HUES6 (cell line): ENCODE measurements around the gene PTPN13.
"Not testable (repeated sequence)": the region's sequence is repeated elsewhere in the genome, so short reads cannot be mapped to it uniquely, and the experiment has no call there.

Source experiments
- H3K27ac ChIP-seq: 2 replicates; pipeline ENCODE4 v1.7.0; 2013; ENCODE audit warnings: low read depth, mild to moderate bottlenecking, low read length, inconsistent platforms
- H3K27me3 ChIP-seq: 2 replicates; pipeline ENCODE4 v1.6.1; 2013; ENCODE audit warnings: low read length; ENCODE audit not compliant: control insufficient read depth, insufficient read depth
- H3K36me3 ChIP-seq: 2 replicates; pipeline ENCODE4 v1.6.1; 2013; ENCODE audit warnings: low read length; ENCODE audit not compliant: control insufficient read depth, insufficient read depth
- H3K4me1 ChIP-seq: 2 replicates; pipeline ENCODE4 v1.6.1; 2013; ENCODE audit warnings: low read length; ENCODE audit not compliant: control insufficient read depth, insufficient read depth
- H3K4me3 ChIP-seq: 2 replicates; pipeline ENCODE4 v1.5.1; 2013; ENCODE audit warnings: low read depth, low read length
- H3K9ac ChIP-seq: one replicate; pipeline ENCODE4 v1.6.1; 2013; ENCODE audit warnings: mild to moderate bottlenecking, low read length
- H3K9me3 ChIP-seq: 2 replicates; pipeline ENCODE4 v1.6.1; 2013; ENCODE audit warnings: low read depth, low read length; ENCODE audit not compliant: control insufficient read depth, insufficient read depth

PTPN13 gene

GRCh38 chr4:86644892-86645291, 50.8 kb downstream of the PTPN13 start:
- Histone ChIP-seq H3K9me3 (peaks cover 6% of the 10 kb centered on the region; the same call in 1 of the 2 replicates), H3K27me3 (no peaks in the 10 kb centered on the region), H3K4me3 (no peak overlapping the region), H3K9ac (no peak overlapping the region), H3K27ac (no peak overlapping the region), H3K36me3 (no peaks in the 10 kb centered on the region), H3K4me1 (no peaks in the 10 kb centered on the region)

- Histone ChIP-seq H3K4me3 (no peak overlapping the region), H3K9me3 (peaks cover 32% of the 10 kb centered on the region), H3K9ac (no peak overlapping the region), H3K36me3 (peaks cover 1% of the 10 kb centered on the region; the same call in 1 of the 2 replicates), H3K27me3 (no peaks in the 10 kb centered on the region), H3K27ac (no peak overlapping the region), H3K4me1 (no peaks in the 10 kb centered on the region)
Measured at GRCh38 chr4:86652332-86652932, 58.3 kb downstream of the PTPN13 start.

- Histone ChIP-seq H3K4me3 (no peak overlapping the region), H3K36me3 (peaks cover 5% of the 10 kb centered on the region; the same call in 1 of the 2 replicates), H3K9ac (no peak overlapping the region), H3K4me1 (no peaks in the 10 kb centered on the region), H3K27me3 (no peaks in the 10 kb centered on the region), H3K27ac (no peak overlapping the region), H3K9me3 (peaks cover 37% of the 10 kb centered on the region)
Measured at GRCh38 chr4:86653237-86653865, 59.2 kb downstream of the PTPN13 start.

GRCh38 chr4:86656781-86657180, 62.7 kb downstream of the PTPN13 start:
- not testable (repeated sequence) for H3K27ac ChIP-seq, H3K4me3 ChIP-seq, H3K4me1 ChIP-seq, H3K9ac ChIP-seq, H3K27me3 ChIP-seq, H3K36me3 ChIP-seq
- H3K9me3 ChIP-seq, result peaks cover 21% of the 10 kb centered on the region

- H3K9ac ChIP-seq, result no peak overlapping the region
- H3K27ac ChIP-seq, result no peak overlapping the region
- H3K4me3 ChIP-seq, result no peak overlapping the region
- H3K27me3 ChIP-seq, result no peaks in the 10 kb centered on the region
- H3K4me1 ChIP-seq, result no peaks in the 10 kb centered on the region
- H3K36me3 ChIP-seq, result peaks cover 5% of the 10 kb centered on the region; the same call in 1 of the 2 replicates
- peaks cover 17% of the 10 kb centered on the region for H3K9me3 ChIP-seq
Measured at GRCh38 chr4:86657382-86657781, 63.3 kb downstream of the PTPN13 start.

GRCh38 chr4:86657910-86658309, 63.8 kb downstream of the PTPN13 start:
- Histone ChIP-seq H3K4me1 (no peaks in the 10 kb centered on the region), H3K9ac (no peak overlapping the region), H3K9me3 (peaks cover 13% of the 10 kb centered on the region), H3K27ac (no peak overlapping the region), H3K4me3 (no peak overlapping the region), H3K27me3 (no peaks in the 10 kb centered on the region), H3K36me3 (peaks cover 5% of the 10 kb centered on the region; the same call in 1 of the 2 replicates)

- Histone ChIP-seq H3K27ac (no peak overlapping the region), H3K9me3 (peaks cover 10% of the 10 kb centered on the region), H3K4me1 (no peaks in the 10 kb centered on the region; the same call in 1 of the 2 replicates), H3K9ac (no peak overlapping the region), H3K36me3 (peaks cover 5% of the 10 kb centered on the region; the same call in 1 of the 2 replicates), H3K27me3 (no peaks in the 10 kb centered on the region), H3K4me3 (no peak overlapping the region)
Measured at GRCh38 chr4:86660401-86660800, 66.3 kb downstream of the PTPN13 start.

- H3K27me3 ChIP-seq, result no peaks in the 10 kb centered on the region
- H3K4me1 ChIP-seq, result no peaks in the 10 kb centered on the region; the same call in 1 of the 2 replicates
- H3K4me3 ChIP-seq, result no peak overlapping the region
- no peak overlapping the region for H3K27ac ChIP-seq
- peaks cover 5% of the 10 kb centered on the region; the same call in 1 of the 2 replicates for H3K36me3 ChIP-seq
- H3K9me3 ChIP-seq, result peaks cover 10% of the 10 kb centered on the region
- no peak overlapping the region for H3K9ac ChIP-seq
Measured at GRCh38 chr4:86661006-86661405, 66.9 kb downstream of the PTPN13 start.

- H3K27me3 ChIP-seq, result no peaks in the 10 kb centered on the region
- H3K4me1 ChIP-seq, result no peaks in the 10 kb centered on the region; the same call in 1 of the 2 replicates
- H3K36me3 ChIP-seq, result peaks cover 5% of the 10 kb centered on the region; the same call in 1 of the 2 replicates
- H3K9ac ChIP-seq, result no peak overlapping the region
- H3K27ac ChIP-seq, result no peak overlapping the region
- no peak overlapping the region for H3K4me3 ChIP-seq
- peaks cover 10% of the 10 kb centered on the region for H3K9me3 ChIP-seq
Measured at GRCh38 chr4:86661418-86661817, 67.3 kb downstream of the PTPN13 start.

- no peak overlapping the region for H3K9ac ChIP-seq
- H3K4me1 ChIP-seq, result no peaks in the 10 kb centered on the region; the same call in 1 of the 2 replicates
- H3K36me3 ChIP-seq, result peaks cover 5% of the 10 kb centered on the region
- no peaks in the 10 kb centered on the region for H3K9me3 ChIP-seq
- H3K4me3 ChIP-seq, result no peak overlapping the region
- no peak overlapping the region for H3K27ac ChIP-seq
- no peaks in the 10 kb centered on the region for H3K27me3 ChIP-seq
Measured at GRCh38 chr4:86664959-86665358, 70.8 kb downstream of the PTPN13 start.

GRCh38 chr4:86670298-86670697, 76.2 kb downstream of the PTPN13 start:
- Histone ChIP-seq H3K9ac (no peak overlapping the region), H3K27ac (no peak overlapping the region), H3K36me3 (peaks cover 17% of the 10 kb centered on the region), H3K27me3 (no peaks in the 10 kb centered on the region), H3K4me3 (no peak overlapping the region), H3K9me3 (peaks cover 7% of the 10 kb centered on the region; the same call in 1 of the 2 replicates), H3K4me1 (no peaks in the 10 kb centered on the region)
